Limb (tissue), 2 donors: ENCODE measurements around the gene TIFAB.

Experiments used
- DNase-seq, 2 donors: peaks; one replicate each; pipeline ENCODE4 v3.0.0-alpha.2; 2016; ENCODE audit errors: extremely low spot score in 2 of 2

Gene TIFAB

GRCh38 chr5:135428586-135428985 lies 23.6 kb downstream of the TIFAB start:
- DNase-seq, result no peak

GRCh38 chr5:135426102-135427082 lies 25.8 kb downstream of the TIFAB start:
- no peak for DNase-seq

GRCh38 chr5:135425641-135426040 lies 26.5 kb downstream of the TIFAB start:
- DNase-seq, result no peak

- DNase-seq, result no peak
Measured at GRCh38 chr5:135423846-135424168, 28.3 kb downstream of the TIFAB start.

- DNase-seq, result no peak
Measured at GRCh38 chr5:135423146-135423845, 28.9 kb downstream of the TIFAB start.

GRCh38 chr5:135422419-135422818 lies 29.7 kb downstream of the TIFAB start:
- DNase-seq, result no peak

GRCh38 chr5:135417083-135417482 lies 35.1 kb downstream of the TIFAB start:
- no peak for DNase-seq

- no peak for DNase-seq
Measured at GRCh38 chr5:135405082-135405481, 47.1 kb downstream of the TIFAB start.

GRCh38 chr5:135402031-135402430 lies 50.1 kb downstream of the TIFAB start:
- no peak for DNase-seq

GRCh38 chr5:135400866-135401265 lies 51.3 kb downstream of the TIFAB start:
- no peak for DNase-seq

- peak; percentile 12 to 43 for DNase-seq
Measured at GRCh38 chr5:135399794-135400542, 52.2 kb downstream of the TIFAB start.

GRCh38 chr5:135398855-135399793 lies 53.0 kb downstream of the TIFAB start, which contains the start of gene MACROH2A1:
Gene MACROH2A1, minus strand, starts transcription at chr5:135399231. Its CDS starts 10,138 bp downstream, at chr5:135389093.
- DNase-seq, result peak; percentile 83 to 92

GRCh38 chr5:135398160-135398854 lies 53.8 kb downstream of the TIFAB start:
- DNase-seq, result peak in 1 of 2 donors; percentile 69
